ENCODE data around the gene NIPBL. TPM values are rescaled to one million over a fixed set of nuclear protein-coding genes. Genes with fewer than 3 reads are reported as not detected.

Gene NIPBL
- total and polyA plus RNA-seq, 2 of the 13 experiments (the other 11 are each of a cell fraction or from before 2014, with no cell fraction given), result 12.3 to 32.3 TPM

DNA sequence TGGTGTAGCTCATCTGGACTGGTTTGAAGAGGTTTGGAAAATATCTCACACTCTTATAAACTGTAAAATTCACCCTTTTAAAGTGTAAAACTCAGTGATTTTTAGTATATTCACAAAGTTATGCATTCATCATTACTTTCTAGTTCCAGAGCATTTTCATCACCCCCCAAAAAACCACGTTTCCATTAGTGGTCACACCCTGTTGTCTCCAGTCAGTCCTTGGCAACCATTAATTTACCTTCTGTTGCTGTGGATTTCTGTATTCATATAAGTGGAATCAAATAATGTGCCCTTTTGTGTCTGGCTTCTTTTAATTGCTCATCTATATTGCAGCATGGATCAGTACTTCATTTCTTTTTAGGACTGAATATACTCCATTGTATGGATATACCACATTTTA, 18.4 kb downstream of the NIPBL start:
- 97% methylated on average over 1 of the region's 1 CpG for WGBS (ENCODE audit: low lambda C conversion rate)
- Histone ChIP-seq H3K9me3 (ENCODE audit: low read length) (no peaks in the 10 kb centered on the region), H3K4me2 (ENCODE audit: low read depth, low read length) (no peak overlapping the region), H3K36me3 (replicated peaks in 1 of 2; ENCODE audit: control insufficient read depth in 1 of 2, insufficient read depth in 2 of 2, low read length in 2 of 2) (no peaks in the 10 kb centered on the region), H3K4me1 (ENCODE audit: insufficient read depth, low read length) (no peaks in the 10 kb centered on the region), H3K79me2 (ENCODE audit: insufficient read depth, low read length) (peaks cover 91% of the 10 kb centered on the region), H3K27me3 (ENCODE audit: control insufficient read depth in 1 of 2, insufficient read depth in 2 of 2, low read length in 2 of 2) (no peaks in the 10 kb centered on the region), H4K20me1 (ENCODE audit: insufficient read depth, low read length) (peaks cover 35% of the 10 kb centered on the region), H3K27ac (ENCODE audit: extremely low read length, insufficient read depth, low read length) (no peak overlapping the region), H3K9ac (ENCODE audit: insufficient read depth, low read depth, low read length) (no peak overlapping the region), H2AFZ (ENCODE audit: low read length) (no peak overlapping the region), H3K4me3 (replicated peaks in 1 of 3; ENCODE audit: insufficient read depth in 1 of 3, low read depth in 2 of 3, low read length in 3 of 3) (no peak overlapping the region)
- DNase-seq (ENCODE audit: low spot score), result no peak
- no TSS peak for BruUV-seq (replicated peaks)
- no peak for ATAC-seq
- intact Hi-C loops (cut with micrococcal nuclease; ENCODE audit: unreplicated experiment), result no loop called here
- FAIRE-seq, result no peak
- POLR2A ChIA-PET, result no interaction called here
- CTCF ChIA-PET (ENCODE audit: low intra/inter-chr PET ratio, low total read pairs), result no interaction called here
- TF ChIP-seq, protein P1, sequence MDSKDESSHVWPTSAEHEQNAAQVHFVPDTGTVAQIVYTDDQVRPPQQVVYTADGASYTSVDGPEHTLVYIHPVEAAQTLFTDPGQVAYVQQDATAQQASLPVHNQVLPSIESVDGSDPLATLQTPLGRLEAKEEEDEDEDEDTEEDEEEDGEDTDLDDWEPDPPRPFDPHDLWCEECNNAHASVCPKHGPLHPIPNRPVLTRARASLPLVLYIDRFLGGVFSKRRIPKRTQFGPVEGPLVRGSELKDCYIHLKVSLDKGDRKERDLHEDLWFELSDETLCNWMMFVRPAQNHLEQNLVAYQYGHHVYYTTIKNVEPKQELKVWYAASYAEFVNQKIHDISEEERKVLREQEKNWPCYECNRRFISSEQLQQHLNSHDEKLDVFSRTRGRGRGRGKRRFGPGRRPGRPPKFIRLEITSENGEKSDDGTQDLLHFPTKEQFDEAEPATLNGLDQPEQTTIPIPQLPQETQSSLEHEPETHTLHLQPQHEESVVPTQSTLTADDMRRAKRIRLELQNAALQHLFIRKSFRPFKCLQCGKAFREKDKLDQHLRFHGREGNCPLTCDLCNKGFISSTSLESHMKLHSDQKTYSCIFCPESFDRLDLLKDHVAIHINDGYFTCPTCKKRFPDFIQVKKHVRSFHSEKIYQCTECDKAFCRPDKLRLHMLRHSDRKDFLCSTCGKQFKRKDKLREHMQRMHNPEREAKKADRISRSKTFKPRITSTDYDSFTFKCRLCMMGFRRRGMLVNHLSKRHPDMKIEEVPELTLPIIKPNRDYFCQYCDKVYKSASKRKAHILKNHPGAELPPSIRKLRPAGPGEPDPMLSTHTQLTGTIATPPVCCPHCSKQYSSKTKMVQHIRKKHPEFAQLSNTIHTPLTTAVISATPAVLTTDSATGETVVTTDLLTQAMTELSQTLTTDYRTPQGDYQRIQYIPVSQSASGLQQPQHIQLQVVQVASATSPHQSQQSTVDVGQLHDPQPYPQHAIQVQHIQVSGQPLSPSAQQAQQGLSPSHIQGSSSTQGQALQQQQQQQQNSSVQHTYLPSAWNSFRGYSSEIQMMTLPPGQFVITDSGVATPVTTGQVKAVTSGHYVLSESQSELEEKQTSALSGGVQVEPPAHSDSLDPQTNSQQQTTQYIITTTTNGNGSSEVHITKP (CRISPR knock-in tag; IDR thresholded peaks at IDR 0.05; ENCODE audit: low read depth), result no peak
- TF ChIP-seq ZNF550 (CRISPR knock-in tag; IDR thresholded peaks at IDR 0.05; ENCODE audit: borderline replicate concordance) (no peak), SRSF4 (IDR thresholded peaks at IDR 0.05; ENCODE audit: low read depth, low read length, poor library complexity, severe bottlenecking) (no peak), HCFC1 (IDR thresholded peaks at IDR 0.05; ENCODE audit: low read depth, low read length) (no peak), SNRNP70 (IDR thresholded peaks at IDR 0.05; ENCODE audit: low read depth, low read length) (no peak), IKZF1 (IDR thresholded peaks at IDR 0.05) (no peak)
- in situ Hi-C loops (cut with HindIII; ENCODE audit: extremely low pct_ligation_motif_present, low pct_unique_long_range_greater_than_20kb), result no loop called here

Measured in HepG2 (cell line).